LNCaP clone FGC (cell line): ENCODE results near the gene LRRN2.
"Not testable (repeated sequence)": the region's sequence is repeated elsewhere in the genome, so short reads cannot be mapped to it uniquely, and the experiment has no call there.

ENCODE experiments used
- DNase-seq: peaks from one replicate; pipeline ENCODE4 v3.0.0-alpha.2; 2011; ENCODE audit warnings: low read depth
- H3K4me3 ChIP-seq: 2 replicates; pipeline ENCODE4 v1.5.1; 2011; ENCODE audit warnings: mild to moderate bottlenecking, low read depth, low read length, control low read depth
- CTCF ChIP-seq: IDR thresholded peaks from 2 replicates; pipeline ENCODE4 v1.5.1; 2012; ENCODE audit warnings: mild to moderate bottlenecking; ENCODE audit not compliant: control insufficient read depth, insufficient read depth; ENCODE audit errors: extremely low read depth

LRRN2 gene

GRCh38 chr1:204571631-204572030 is 113.9 kb downstream of the LRRN2 start:
- TF ChIP-seq CTCF = no peak
- H3K4me3 ChIP-seq = no peak overlapping the region
- no peak for DNase-seq

- no peak overlapping the region for H3K4me3 ChIP-seq
- TF ChIP-seq CTCF = no peak
- DNase-seq = no peak
These were observed 114.4 kb downstream of the LRRN2 start for GRCh38 chr1:204571128-204571527.

- H3K4me3 ChIP-seq = not testable (repeated sequence)
These were observed 115.5 kb downstream of the LRRN2 start for GRCh38 chr1:204570021-204570420.

GRCh38 chr1:204569478-204569877 is 116.1 kb downstream of the LRRN2 start:
- no peak overlapping the region for H3K4me3 ChIP-seq
- DNase-seq = no peak
- TF ChIP-seq CTCF = no peak

More at GRCh38 chr1:204570021-204570420, 115.5 kb downstream of the LRRN2 start:
- DNase-seq = not testable (repeated sequence)

- no peak for TF ChIP-seq CTCF
- H3K4me3 ChIP-seq = no peak overlapping the region
These were observed 116.8 kb downstream of the LRRN2 start for GRCh38 chr1:204568576-204569315.

More at GRCh38 chr1:204568576-204569315, 116.8 kb downstream of the LRRN2 start:
- no peak for DNase-seq
